Effector CD4-positive, alpha-beta T cell (primary cell): ENCODE data around the gene MAP7D3.
"Not testable (repeated sequence)": the region's sequence is repeated elsewhere in the genome, so short reads cannot be mapped to it uniquely, and the experiment has no call there.

Experiments
- DNase-seq: peaks from one replicate; pipeline ENCODE4 v3.0.0-alpha.2; 2020

Gene MAP7D3

DNA sequence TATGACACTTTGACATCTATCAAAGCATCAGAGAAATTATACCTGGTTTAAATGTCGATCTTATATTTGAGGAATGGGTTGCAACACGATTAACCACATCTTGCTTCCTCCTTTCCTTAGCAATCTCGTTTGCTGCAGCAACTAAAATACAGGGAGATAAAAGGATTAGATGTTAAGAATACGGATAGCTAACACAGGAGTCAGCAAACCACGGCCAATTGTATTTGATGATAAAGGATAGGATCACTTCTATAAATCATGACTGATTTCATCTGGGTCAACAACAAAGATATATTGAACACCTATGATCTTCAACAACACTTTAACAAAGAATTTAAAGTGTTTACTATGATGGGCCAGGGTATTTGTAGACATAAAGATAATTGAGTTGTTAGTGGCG, 5.0 kb downstream of the MAP7D3 start:
- DNase-seq, result no peak

DNA sequence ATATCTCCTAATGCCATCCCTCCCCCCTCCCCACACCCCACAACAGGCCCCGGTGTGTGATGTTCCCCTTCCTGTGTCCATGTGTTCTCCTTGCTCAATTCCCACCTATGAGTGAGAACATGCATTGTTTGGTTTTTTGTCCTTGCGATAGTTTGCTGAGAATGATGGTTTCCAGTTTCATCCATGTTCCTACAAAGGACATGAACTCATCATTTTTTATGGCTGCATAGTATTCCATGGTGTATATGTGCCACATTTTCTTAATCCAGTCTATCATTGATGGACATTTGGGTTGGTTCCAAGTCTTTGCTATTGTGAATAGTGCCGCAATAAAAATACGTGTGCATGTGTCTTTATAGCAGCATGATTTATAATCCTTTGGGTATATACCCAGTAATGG, 13.4 kb downstream of the MAP7D3 start:
- not testable (repeated sequence) for DNase-seq

DNA sequence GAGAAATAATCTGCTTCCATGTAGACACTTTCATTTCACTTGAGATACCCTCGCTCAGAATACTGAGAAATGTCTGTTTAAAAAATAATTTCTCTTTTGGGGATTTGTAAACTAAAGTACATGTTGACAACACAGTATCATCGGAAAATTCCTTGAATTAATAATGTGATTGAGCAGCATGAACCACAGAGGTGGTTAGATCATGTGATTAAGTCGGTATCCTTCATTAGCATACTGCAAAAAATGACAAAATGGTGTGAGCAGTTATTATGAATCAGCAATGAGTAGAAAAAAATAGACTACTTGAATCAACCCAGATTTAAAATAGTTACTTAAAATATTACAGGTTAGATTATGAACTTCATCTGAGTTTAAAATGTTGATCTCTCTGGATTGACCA, 14.1 kb downstream of the MAP7D3 start:
- DNase-seq, result no peak

DNA sequence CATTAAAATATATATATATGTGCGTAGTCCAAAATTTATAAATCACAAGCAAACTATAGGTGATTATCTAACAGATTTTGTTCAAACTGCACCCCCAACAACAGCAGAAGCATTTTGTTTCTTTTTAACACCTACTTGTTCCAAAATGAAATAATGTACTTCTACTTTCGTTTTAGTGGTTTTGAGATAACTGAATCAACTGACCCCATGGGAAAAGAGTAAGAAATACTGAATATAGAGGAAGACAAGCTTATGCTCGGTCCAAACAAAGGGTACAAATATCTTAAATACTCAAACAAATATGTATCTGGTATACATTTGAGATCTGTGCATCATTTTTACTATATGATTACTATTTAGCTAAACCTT, 22.4 kb downstream of the MAP7D3 start:
- no peak for DNase-seq

DNA sequence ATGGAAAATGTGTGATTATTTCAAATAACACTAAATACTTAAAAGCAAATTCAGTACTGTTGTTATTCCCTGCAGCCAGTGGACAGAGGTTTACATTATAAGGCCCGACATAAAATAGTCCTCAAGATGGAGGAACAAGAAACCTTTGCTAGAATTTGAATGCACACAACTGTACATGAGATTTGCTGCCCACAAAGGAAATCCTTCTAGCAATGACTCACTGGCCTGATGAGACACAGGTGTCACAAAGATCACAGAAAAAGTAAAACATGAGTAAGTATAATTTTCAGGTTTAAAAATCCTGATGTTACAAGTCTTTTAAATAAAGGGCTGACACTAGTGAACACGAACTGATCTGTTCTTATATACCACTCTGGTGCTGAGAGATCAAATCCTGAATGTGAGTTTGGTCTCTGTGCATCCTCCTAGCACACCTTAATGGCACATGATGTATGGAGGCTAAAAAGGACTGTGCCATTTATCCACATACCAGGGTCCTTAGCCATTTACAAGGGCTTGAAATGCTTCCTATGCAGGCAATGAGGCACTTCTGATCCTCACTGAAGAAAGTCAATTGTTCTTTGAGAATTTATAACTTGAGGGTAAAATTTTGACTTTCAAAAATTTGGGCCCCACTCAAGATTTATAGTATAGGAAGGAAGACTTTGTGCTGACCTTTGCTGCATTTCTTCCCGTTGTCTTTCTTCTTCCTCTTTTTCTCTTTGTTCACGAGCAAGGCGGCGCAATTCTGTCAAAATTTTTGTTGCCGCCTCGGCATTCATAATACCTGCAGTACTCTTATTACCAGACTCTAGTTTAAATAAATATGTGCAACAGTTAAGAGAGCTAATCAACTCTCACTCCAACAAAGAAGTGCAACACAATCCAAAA, 23.0 kb downstream of the MAP7D3 start:
- no peak for DNase-seq

DNA sequence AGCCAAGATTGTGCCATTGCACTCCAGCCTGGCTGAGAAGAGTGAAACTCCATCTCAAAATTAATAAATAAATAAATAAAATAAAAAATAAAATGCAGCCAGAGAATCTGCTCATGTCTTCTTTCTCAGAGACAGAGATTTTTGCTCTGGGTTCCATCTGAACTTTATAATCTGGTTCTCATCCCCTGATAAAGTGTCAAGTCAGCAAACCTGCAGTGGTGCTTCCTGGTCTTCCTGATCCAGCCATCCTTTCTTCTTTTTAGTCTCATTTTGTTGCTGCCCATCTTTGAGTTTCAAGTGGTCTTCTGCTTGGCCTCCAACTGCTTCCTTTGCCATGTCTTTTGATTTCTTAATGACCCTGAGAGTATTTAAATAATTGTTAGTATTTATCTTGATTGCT, 24.1 kb downstream of the MAP7D3 start:
- no peak for DNase-seq

DNA sequence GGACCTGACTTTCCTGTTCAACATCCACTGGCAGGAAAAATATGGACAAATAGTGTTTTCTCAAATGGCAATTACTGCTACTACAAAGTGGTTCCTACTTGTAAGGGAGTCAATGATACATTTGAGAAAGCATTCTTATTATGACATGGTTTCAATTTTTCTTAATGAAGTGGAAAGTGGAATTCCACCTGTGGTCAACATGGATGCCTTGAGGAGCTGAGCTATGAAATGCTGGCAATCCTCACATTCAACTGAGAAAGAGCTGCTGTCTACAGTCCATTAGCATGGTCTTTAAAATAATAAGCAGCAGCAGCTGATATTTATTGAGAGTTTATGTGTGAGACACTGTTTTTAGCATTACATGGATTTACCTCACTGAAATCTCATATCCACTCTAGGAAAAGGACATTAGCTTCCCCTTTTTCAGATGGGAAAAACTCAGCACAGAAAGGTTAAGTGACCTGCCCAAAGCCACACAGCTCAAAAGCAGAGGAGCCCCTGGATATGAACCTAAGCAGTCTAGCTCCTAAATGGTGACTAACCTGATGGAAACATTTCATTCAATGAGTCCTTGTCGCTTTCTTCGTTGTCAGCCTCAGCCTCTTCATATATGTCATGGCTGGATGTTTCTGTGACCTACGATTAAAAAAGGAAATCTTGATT, 29.2 kb downstream of the MAP7D3 start:
- no peak for DNase-seq

DNA sequence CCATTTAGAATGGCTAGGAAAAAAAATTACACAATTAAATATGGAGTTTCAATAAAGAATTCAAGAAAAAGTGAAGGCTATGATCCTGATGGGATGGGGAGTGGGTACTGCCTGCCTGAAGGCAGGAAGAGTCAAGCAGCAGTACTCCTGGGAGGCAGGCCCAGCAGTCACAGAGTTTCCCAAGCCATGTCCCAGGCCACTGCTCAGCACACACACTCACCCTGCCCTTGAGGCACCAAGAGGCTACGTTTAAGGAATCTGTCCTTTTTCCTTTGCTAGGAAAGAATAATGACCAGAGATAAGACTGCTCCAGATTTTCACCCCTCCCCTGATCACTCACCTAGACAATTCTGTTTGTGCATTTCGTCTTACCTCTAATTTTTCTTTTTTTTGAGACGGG, 30.2 kb downstream of the MAP7D3 start:
- DNase-seq, result no peak

DNA sequence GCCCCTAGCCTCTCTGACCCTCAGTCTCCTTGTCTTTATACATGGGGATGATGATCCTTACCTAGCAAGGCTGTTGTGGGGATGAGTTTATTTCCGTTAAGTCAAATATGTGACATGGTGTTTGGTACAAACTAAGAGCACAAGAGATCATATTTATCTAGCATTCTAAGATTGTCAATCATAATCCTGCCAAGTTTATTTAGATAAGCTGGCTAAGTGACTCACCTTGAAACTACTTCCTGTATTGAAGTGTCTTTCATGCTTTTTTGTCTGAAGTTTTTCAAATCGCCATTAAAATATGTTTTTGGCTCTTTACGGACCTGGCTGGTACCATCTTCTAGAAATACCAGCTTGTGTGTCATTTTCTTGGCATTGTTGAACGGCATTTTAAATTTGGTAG, 30.7 kb downstream of the MAP7D3 start:
- no peak for DNase-seq

- no peak for DNase-seq
Observed at GRCh38 chrX:136219893-136220292, 31.3 kb downstream of the MAP7D3 start.

DNA sequence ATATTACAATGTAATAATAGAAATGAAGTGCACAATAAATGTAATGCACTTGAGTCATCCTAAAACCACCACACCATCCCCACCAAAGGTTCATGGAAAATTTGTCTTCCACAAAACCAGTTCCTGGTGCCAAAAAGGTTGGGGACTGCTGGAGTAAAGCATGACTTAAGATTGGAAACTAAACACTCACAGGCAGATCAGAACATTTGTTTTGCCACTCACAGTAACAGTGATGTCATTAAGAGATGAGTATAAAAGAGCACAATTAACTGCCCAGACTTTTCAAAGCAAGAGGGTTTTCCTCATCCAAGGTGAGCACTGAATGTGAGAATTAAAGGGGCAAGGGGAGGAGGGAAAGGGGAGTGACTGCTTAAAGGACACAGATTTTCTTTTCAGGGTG, 35.6 kb downstream of the MAP7D3 start:
- DNase-seq, result no peak

DNA sequence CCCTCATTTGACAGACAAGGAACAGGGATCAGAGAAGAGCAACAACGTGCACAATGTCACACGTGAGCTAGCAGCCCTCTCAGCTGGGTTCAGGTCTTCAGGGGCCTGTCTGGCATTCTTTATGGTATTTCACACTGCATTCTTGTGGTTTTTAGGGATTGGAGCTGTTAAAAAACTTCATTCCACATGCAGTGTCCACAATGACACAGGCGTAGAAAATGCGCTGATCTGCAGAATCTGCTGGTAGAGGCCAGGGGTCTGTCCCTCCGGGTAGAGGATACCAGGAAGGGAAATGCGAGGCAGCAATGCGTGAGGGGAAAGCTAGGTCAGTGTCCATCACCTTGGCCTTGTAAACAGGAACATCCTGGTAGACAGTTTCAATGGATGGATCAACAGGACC, 36.6 kb downstream of the MAP7D3 start:
- no peak for DNase-seq

DNA sequence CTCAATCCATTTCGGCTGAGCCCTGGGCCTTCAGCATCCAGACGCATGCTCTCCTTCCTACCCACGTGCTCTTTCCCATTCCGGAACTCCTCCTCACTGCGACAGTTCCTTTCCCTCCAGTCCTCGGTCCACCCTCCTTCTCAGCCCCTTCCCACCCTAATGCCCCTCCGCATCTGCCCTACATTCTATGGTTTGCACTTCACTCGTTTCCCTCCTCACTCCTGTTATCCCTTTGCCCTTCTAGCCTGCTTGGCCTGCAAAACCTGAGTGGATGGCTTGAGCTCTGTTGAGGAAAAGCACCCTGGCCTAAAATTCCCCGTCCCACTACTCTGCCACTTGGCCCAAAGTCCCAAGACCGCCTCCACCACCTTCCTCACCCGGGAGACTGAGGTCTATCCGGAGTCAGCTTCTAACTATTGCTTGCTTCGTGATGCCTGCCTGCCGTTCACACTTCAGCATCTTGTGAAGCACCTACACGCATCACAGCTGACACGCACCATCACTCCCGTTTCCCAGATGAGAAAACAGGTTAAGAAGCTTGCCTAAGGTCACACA, 38.6 kb downstream of the MAP7D3 start:
- no peak for DNase-seq

- DNase-seq, result no peak
Observed at GRCh38 chrX:136211766-136212556, 39.2 kb downstream of the MAP7D3 start.

GRCh38 chrX:136210806-136211205, 40.4 kb downstream of the MAP7D3 start:
- DNase-seq, result no peak

DNA sequence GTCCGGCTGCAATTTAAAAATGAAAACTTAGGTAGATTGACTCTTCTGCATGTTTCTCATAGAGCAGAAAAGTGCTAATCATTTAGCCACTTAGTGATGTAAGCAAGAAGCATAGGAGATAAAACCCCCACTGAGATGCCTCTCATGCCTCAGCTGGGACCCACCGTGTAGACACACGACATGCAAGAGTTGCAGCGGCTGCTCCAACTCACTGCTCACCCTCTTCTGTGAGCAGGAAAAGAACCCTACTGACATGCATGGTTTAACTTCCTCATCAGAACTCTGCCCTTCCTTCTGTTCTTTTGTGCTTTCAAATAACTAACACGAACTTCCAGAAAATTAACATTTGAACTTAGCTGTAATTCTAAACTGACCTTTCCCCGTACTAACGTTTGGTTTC, 41.0 kb downstream of the MAP7D3 start:
- DNase-seq, result no peak

GRCh38 chrX:136209751-136210150, 41.4 kb downstream of the MAP7D3 start:
- no peak for DNase-seq

- DNase-seq, result peak; percentile 8
Observed at GRCh38 chrX:136209016-136209738, 42.0 kb downstream of the MAP7D3 start.

DNA sequence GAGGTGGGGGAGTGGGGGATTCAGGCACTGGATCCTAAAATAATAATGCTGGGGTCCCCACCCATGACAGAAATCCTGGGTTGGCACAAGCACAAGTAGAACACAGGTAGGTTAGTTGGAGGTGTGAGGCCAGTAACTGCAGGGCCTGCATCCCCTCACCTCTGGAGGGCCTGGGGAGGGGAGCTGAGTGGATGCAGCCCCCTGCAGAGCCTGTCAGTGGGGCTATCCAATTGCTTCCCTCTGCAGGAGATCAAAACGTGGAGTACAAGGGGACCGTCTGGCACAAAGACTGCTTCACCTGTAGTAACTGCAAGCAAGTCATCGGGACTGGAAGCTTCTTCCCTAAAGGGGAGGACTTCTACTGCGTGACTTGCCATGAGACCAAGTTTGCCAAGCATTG, 43.7 kb downstream of the MAP7D3 start:
- no peak for DNase-seq

DNA sequence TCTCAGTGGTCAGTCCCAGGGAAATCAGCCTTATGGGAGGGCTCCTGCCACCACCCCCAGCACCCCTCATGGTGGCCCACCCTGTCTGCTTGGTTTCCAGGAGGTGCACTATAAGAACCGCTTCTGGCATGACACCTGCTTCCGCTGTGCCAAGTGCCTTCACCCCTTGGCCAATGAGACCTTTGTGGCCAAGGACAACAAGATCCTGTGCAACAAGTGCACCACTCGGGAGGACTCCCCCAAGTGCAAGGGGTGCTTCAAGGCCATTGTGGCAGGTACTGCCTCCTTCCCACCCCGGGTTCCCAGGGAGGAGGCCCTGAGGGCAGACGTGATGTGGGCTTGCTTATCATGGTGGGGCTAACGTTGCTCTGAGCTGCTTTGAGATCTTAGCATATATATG, 44.3 kb downstream of the MAP7D3 start:
- DNase-seq, result no peak

DNA sequence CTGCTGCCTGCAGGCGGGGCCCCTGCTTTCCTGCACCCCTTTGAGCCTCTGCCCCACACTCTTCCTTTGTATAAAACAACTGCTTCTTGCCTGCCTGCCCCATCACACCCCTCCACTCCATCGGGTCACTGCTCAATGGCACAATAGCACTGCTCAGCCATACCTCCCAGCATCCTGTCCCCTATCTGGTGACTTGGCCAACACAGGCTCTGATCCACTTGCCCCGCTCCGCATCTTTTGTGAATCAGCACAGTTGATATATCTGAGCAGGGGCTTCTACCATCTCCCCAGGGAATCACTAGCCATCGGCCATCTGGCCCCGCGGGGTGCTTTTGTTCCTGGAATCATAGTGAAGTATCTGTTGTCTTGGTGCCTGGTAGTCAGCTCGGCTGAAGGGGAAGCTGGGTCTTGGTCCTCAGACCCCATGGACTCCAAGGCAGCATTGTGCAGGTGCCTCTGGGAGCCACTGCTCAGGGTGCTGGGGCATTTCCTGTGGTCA, 45.3 kb downstream of the MAP7D3 start:
- DNase-seq, result no peak

GRCh38 chrX:136204571-136204970, 46.6 kb downstream of the MAP7D3 start:
- no peak for DNase-seq
